Stimulated activated CD8-positive, alpha-beta memory T cell treated with anti-CD3 and anti-CD28 coated beads, Interleukin-12 subunit alpha, Interleukin-12 subunit beta, amount 100 ng/mL, for 4 hours (primary cell): ENCODE data around the gene RBMS3.
"Not testable (repeated sequence)": the region's sequence is repeated elsewhere in the genome, so short reads cannot be mapped to it uniquely, and the experiment has no call there.

Experiments
- DNase-seq: peaks from one replicate; pipeline ENCODE4 v3.0.0-alpha.2; 2020; ENCODE audit warnings: low read depth

Gene RBMS3

DNA sequence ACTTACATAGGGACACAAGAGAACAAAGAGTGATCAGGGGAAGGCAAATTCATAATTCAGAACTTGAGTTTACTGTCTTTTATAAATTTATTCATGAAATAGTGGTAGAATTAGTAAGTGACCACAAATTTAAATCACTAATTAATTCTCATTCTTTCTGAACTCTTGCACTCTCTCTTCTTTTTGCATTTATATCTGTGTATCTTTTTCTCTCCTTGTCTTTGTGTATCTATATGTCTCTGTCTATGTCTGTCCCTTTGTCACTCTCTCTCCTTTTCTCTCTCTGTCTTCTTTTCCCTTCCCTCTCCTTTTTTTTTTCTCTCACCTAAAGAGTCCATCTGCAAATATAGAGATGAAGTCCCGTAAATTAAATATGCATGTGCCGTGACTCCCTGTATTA lies 31.5 kb downstream of the RBMS3 start:
- DNase-seq = no peak

DNA sequence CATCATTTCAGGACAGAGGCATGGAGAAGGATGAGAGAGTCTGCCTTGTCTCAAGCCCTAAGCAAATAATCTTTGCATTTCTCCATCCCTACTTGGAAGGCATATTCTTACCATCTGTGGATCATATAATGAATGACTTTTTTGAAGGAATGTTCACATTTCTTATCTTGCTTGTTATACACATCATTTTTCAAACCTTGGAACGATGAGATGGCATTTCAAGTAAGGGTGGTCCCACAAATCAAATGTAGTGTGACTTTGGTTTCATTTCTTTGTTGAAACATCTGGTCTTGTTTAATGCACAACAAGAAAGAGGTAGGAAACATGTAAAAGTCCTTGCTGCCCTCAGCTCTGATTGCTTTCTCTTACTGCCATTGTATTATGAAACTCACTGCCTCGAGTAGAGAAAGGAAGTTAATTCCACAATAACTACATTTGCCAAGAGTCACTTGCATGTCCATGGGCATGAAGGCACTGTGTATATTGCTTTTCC lies 32.1 kb downstream of the RBMS3 start:
- no peak for DNase-seq

GRCh38 chr3:29313981-29314726 lies 33.3 kb downstream of the RBMS3 start:
- no peak for DNase-seq

GRCh38 chr3:29314727-29315088 lies 33.8 kb downstream of the RBMS3 start:
- DNase-seq = no peak

GRCh38 chr3:29317659-29318173 lies 36.8 kb downstream of the RBMS3 start:
- DNase-seq = no peak

- DNase-seq = no peak
Observed at GRCh38 chr3:29318251-29318650, 37.4 kb downstream of the RBMS3 start.

GRCh38 chr3:29319262-29319661 lies 38.4 kb downstream of the RBMS3 start:
- DNase-seq = no peak

DNA sequence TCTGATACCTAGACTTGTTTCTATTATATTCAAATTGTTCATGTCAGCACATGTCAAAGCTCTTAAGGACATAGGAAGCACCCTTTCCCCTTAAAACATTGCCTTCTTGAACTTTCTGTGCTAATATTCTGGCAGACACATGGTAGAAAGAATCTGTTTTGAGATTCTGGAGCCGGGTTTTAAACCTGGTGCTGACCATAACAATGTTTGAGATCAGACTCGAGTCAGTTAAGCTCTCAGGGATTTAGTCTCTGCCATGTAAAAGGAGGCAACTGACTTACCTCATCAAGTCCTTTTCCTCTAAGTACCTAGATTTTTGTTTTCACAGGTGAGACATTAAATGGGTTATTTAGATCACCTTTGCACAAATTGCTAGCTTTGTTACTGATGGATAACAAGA lies 38.9 kb downstream of the RBMS3 start:
- DNase-seq = no peak

GRCh38 chr3:29322586-29322985 lies 41.7 kb downstream of the RBMS3 start:
- no peak for DNase-seq

DNA sequence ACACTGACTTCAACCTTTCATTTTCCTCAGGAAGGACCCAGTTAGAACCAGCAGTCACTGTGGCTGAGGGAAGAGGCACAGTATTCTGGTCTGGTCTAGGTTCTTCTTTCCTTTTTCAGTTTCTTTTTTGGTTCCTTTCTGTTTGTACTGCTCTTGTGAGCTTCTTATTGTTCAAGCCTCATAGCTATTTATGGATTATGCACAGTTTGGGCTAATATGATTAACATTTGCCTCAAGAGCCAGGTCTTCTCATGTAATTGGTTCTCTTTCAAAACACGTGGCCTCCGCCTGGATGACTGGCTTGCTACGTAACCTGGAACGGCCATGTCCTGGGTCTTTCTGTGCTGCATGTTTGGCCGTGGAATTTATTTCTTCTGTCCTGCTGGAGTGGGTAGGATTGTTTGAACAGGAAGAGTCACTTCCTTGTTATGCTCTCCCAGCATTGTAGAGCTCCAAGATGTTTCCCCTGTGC lies 43.3 kb downstream of the RBMS3 start:
- DNase-seq = no peak

GRCh38 chr3:29326540-29326939 lies 45.7 kb downstream of the RBMS3 start:
- DNase-seq = not testable (repeated sequence)

- DNase-seq = no peak
Observed at GRCh38 chr3:29329986-29330890, 49.4 kb downstream of the RBMS3 start.

DNA sequence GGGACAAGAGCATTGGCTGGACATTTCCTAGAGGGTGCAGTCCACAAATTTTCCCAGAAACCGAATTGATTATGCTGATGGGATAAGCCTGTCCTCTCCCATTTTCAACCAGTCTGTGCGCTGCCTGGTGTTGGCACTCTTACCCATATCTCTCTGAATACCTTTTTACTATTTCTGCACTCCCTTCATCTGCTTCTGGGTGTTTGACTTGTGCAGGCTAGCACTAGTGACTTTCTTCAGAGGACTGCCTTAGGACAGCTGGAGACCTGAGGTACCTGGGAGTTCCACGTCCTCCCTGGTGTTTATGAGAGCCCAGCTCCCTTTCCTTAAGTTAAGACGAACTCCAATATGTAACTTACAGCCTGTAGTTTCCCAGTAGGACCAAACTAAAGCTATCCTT lies 50.2 kb downstream of the RBMS3 start:
- no peak for DNase-seq

DNA sequence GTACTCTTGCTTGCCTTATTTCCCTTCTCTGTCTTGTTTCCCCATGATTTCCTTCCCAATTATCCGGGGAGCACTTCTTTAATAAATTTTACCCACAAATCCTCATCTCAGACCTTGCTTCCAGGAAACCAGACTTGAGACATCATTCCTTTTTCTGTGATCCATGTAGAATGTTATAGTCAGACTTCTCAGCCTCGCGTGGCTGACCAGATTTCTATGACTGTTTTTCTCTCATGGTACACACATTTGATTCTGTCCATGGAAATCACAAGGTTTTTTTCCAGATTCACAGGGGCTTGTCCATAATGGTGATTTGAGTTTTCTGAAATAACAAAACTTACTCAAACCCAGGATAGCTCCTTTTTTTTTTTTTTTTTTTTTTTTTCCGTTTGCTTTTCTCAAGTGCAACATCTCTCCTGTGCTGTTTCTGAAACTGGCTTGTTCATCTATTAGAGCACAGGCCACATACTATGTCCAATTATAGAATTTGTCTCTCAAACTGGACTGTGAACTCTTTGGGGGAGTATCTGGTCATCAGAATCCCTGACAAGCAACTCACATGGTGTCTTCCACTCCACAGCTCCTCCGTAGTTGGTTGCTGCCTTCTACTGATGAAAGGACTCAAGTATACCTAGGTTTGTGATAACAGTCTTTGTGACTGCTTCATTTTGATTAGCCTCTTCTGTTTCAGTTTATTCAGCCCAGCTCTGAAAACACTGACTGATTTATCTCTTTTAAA lies 50.8 kb downstream of the RBMS3 start:
- no peak for DNase-seq

- no peak for DNase-seq
Observed at GRCh38 chr3:29332195-29332637, 51.3 kb downstream of the RBMS3 start.

- DNase-seq = no peak
Observed at GRCh38 chr3:29333576-29333975, 52.7 kb downstream of the RBMS3 start.

DNA sequence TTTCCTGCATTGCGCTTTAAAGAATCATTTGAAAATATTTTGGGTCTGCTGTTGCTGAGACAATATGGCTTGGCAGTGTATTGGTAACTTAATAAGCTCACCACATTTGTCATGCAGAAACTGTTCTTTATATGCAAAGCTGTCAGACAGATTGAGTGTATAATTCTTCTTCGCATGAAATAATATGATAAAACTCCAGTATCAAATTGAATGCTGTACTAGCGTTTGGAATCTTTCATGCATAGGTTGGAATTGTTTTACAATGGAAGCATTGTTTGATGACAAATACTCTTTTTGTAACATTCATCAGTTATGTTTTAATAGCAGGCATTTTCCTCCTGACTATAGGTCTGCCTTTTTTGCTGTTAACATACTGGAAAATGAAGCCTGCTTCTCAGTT lies 53.8 kb downstream of the RBMS3 start:
- DNase-seq = no peak

- no peak for DNase-seq
Observed at GRCh38 chr3:29335438-29335837, 54.6 kb downstream of the RBMS3 start.

GRCh38 chr3:29335943-29336342 lies 55.1 kb downstream of the RBMS3 start:
- DNase-seq = no peak

DNA sequence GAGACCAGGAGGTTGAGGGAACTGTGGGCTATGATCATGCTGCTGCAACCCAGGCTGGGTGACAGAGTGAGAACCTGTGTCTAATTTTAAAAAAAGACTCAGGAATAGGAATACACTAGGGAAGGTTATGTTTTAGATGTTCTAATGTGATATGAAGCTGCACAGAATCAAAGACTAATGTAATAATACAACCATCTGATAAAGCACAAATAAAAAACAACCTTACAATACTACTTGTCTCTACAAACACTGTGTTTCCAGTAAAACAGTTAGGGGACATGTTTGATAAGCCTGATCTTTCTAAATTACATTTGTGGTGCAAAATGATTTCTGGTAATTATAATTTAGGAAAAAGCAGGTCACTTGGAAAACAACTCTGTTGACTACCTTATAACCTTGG lies 56.7 kb downstream of the RBMS3 start:
- DNase-seq = no peak

- DNase-seq = no peak
Observed at GRCh38 chr3:29338377-29338776, 57.5 kb downstream of the RBMS3 start.
